GM19193 (cell line): ENCODE data around the gene SYT14.

Source experiments
- POLR2A ChIP-seq: IDR thresholded peaks from 4 replicates; pipeline ENCODE4 v1.6.1; 2011; ENCODE audit not compliant: insufficient read depth, insufficient read length; ENCODE audit errors: extremely low read depth

SYT14 gene

DNA sequence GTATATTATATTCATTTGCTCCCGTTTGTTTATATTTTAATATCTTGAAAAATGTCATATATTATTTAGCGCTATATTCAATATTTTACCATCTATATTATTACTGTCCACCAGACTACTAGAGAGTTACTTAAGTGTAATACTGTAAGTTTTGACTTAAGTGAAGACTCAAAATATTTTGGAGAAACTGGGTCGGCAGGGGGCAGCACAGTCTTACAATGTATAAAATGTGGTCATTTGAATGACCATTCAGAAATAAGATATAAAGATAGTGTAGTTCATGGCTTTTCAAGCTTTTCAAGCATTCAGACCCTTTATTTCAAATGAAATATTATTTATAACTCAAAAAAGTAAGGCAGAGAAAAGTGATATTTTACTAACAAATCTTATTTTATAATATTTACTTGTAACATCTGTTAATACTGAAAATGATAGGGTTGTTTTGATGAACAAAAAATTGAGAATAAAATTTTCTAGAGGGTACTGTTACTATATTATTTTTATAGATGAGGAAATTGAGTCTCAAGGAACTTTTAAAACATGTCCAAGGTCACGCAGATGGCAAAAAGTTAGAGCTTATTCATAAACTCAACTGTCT is 205.5 kb downstream of the SYT14 start:
- no peak for TF ChIP-seq POLR2A

DNA sequence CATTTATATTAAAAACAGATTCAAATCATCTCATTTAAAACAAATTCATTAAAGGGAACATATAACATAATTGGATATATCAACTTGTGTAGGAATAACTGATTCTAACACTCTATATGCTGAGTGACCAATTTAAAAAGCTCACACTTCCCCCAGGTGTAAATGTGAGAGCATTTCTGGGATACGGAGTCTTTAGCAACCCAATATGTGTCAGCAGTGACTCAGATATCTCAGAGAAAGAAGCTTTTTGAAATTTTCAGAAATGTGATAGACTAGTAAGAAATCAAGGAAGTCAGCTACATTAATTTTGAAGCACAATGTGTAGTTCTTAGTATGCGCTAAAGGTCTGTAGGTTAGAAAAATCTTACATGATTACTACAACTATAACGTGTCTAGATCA is 206.7 kb downstream of the SYT14 start:
- TF ChIP-seq POLR2A = no peak

- TF ChIP-seq POLR2A = no peak
Observed at GRCh38 chr1:210151052-210151672, 213.1 kb downstream of the SYT14 start.

DNA sequence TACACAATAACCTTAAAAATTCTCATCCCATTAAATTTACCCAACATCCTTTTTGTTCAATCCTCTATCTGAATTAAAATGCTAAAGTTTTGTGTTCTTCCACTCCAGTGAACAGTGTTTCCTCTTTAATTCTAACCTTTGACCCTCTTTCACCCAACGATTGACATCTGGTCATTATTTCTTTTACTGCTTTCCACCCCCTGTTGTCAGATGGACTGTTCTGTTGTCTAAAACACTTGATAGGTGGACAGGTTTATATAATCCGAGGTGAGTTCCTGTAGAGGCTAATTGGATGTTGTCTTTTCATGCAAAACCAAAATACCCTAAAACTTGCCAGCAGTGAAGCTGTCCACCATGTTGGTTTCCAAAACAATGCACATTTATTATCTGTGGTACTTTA is 221.2 kb downstream of the SYT14 start:
- TF ChIP-seq POLR2A = no peak

GRCh38 chr1:210170220-210170619 is 232.2 kb downstream of the SYT14 start:
- TF ChIP-seq POLR2A = no peak

- TF ChIP-seq POLR2A = no peak
Observed at GRCh38 chr1:210174133-210174532, 236.1 kb downstream of the SYT14 start.

- no peak for TF ChIP-seq POLR2A
Observed at GRCh38 chr1:210185063-210185462, 247.0 kb downstream of the SYT14 start.

DNA sequence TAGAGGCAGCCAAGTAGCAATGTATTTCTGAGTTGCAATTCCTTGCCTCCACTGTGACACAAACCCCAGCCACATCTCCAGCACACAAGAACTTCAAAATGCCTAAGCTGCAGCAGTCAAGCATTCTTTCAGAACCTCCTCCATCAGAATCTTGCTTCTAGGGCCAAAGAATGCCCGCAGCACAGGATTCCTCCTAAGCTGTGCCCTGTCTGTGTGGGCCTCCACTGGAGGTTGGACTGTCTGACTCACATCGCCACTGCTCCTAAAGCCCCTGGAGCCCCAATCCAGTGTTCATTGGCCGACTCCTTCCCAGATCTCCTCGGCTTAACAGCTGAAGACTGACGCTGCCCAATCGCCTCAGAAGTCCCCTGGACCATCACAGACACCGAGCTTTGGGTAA is 251.4 kb downstream of the SYT14 start:
- TF ChIP-seq POLR2A = no peak

DNA sequence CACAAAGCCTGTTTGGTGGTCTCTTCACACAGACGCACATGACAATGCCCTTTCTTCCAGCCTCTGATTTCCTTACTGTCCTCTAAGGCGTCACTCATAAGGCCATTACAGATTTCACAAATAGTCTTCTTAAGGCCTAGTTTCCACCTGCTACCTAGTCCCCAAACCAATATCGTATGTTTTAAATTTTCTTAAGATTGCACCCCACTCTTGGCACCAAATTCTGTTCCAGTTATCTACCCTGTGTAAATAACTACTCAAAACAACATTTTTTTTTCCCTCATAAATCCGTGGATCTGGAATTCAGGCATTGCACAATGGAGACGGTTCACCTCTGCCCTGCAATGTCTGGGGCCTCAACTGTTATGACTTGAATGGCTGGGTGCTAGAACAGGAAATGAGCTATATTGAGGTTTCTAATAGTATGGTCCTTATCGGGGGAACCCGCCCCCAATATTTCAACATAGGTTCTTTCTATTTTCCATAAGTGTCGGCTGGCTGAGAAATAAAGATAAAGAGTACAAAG is 257.7 kb downstream of the SYT14 start:
- no peak for TF ChIP-seq POLR2A

GRCh38 chr1:210198840-210199239 is 260.8 kb downstream of the SYT14 start:
- no peak for TF ChIP-seq POLR2A

- no peak for TF ChIP-seq POLR2A
Observed at GRCh38 chr1:210200124-210200736, 262.2 kb downstream of the SYT14 start.

DNA sequence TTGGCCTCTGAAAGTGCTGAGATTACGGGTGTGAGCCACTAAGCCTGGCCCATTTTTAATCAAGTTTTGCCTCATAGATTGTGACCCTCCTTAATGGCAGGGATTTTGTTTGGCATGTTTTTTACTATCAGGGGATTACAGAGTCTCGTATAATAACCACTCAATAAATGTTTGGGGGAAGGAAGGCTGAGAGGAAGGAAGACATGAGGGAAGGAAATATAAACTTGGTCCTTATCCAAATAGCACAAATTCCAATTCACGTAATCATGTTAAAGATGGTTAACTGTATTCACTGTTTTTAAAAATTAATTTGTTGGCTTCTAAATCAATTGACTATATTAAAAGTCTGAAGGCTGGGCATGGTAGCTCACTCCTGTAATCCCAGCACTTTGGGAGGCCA is 263.7 kb downstream of the SYT14 start:
- no peak for TF ChIP-seq POLR2A

DNA sequence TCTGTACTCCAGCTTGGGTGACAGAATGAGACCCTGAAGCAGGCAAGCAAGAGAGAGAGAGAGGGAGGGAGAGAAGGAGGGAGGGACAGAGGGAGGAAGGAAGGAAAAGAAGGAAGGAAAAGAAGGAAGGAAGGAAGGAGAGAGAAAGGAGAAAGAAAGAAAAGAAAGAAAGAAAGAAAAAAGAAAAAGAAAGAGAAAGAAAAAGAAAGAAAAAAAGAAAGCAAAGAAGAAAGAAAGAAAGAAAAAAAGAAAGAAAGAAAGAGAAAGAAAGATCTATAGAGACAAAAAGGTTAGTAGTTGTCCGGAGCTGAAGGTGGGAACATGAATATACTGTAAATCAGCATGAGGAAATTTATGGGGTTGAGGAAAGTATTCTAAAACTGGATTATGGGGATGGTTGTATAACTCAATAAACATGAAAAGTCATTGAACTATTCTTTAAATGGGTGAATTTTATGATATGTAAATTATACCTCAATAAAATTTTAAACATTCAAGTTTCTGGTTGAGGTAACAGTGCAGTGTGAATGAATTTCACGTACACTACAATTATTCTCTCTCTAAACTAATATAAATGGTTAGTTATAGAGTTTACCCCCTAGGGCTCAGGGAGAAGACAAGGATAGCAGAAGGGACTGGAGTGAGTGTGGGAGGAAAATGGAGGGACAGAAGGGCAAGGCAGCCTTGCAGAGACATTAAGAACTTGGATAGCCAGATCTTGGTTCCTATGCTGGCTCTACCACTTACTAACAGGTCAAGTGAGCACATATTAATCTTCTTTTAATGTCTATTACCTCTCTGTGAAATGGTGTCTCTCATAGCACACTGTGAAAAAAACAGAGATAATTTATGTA is 269.8 kb downstream of the SYT14 start:
- TF ChIP-seq POLR2A = no peak

GRCh38 chr1:210213335-210213734 is 275.3 kb downstream of the SYT14 start:
- TF ChIP-seq POLR2A = no peak
